Fibroblast of upper back skin (primary cell): ENCODE measurements around the gene DYRK1A.
A peak's percentile ranks its signal among the peaks of the same experiment; 100 is the strongest.

ENCODE experiments used
- DNase-seq: peaks from one replicate; pipeline ENCODE4 v3.0.0-alpha.2; 2013

DYRK1A gene

GRCh38 chr21:37419228-37419906, 52.8 kb downstream of the DYRK1A start:
- no peak for DNase-seq

DNA sequence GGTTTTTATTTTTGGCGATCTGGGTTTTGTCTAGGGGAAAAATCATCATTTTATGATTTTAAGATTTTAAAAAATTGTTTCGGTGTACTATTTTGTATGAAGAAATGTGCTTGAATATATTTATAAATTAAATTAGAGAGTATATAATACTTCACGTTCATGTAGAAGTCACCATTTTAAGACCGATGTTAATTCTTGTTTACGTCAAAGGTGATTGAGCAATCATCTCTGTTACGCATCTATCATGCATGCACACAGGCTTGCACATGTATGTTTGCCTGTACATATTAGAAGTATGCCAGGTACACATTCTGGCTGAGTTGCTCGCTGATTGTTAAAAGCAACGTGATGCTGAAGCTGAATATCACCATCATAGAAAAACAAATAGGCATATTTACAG, 54.7 kb downstream of the DYRK1A start:
- DNase-seq = no peak

GRCh38 chr21:37422382-37422781, 55.8 kb downstream of the DYRK1A start:
- DNase-seq = no peak

DNA sequence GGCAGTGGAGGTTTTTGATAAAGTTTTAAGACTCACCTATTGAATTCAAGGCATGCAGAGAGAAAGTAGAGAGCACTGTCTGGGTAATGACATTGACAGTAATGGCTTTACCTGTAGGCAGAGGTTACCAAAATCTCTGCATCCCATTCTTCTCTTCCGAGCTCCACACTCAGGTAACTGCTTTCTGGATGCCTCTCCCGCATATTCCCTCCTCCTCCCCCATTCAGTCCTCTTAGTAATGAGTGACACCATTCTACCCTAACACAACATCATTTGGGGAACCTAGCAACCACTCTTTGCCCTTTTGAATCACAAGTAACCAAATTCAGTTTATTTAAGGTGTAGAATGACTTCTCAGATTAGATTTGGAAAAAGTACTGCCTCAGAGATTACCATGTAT, 56.5 kb downstream of the DYRK1A start:
- DNase-seq = no peak

- DNase-seq = no peak
These were observed 57.8 kb downstream of the DYRK1A start for GRCh38 chr21:37424396-37424795.

DNA sequence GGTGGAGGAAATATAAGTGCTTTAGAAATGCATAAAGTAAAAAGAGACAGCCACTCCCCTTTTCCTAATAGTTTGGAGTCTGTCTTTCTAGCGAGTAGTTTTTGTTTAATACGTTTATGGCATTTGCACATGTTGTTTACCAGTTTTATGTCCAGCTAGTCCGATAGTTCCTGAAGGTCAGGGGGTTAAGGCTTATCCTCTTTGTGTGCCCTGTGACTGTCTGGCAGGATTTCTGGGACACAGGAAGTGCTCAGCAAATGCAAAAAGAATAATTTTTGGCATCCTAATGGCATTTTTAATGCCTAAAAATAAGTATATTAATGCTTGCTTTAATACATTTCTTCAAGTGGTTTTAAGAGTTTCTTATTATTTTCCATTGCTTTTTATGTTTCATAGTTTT, 58.4 kb downstream of the DYRK1A start:
- DNase-seq = no peak

- no peak for DNase-seq
These were observed 59.1 kb downstream of the DYRK1A start for GRCh38 chr21:37425684-37426083.

- DNase-seq = no peak
These were observed 60.6 kb downstream of the DYRK1A start for GRCh38 chr21:37427221-37427620.

- no peak for DNase-seq
These were observed 62.8 kb downstream of the DYRK1A start for GRCh38 chr21:37429356-37429755.

- DNase-seq = no peak
These were observed 63.7 kb downstream of the DYRK1A start for GRCh38 chr21:37430184-37430821.

DNA sequence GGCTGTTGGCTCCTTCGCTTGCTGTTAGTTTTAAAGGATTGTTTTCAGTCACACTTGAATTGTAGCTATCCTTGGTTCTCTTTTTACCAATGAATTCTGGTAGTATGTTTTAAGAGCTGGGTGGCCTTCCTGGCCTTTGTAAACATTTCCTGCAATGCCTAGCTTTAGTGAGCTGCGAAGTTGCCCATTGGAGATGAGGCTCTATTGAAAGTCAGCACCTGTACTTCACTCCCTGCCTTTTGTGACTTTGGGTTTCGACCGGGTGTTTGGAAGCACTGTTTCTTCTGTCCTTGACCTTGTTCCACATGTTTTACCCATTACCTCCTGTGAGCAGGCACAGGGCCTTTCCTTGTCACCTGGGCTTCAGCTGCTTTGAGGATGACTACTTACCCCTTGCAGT, 64.7 kb downstream of the DYRK1A start:
- DNase-seq = no peak

GRCh38 chr21:37432710-37433455, 66.3 kb downstream of the DYRK1A start:
- DNase-seq = no peak

DNA sequence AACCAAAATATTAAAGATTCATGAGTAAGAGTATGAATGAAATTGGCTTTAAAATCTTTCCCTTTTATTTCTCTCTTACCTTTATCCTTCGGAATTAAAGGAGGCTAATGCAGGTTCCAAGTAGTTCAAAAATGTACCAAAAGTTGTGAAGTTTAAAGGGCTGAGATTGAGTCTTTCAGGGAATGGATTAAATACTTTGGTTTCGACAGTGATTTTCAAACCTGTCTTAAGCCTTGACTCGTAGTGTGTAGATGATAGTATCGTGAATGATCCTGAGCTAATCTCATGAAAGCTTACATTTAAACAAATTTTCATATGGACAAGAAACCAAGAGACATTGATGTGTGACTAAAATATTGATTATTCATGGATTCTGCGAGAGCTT, 66.9 kb downstream of the DYRK1A start:
- no peak for DNase-seq

GRCh38 chr21:37435120-37435519, 68.5 kb downstream of the DYRK1A start:
- peak; percentile 94 for DNase-seq

DNA sequence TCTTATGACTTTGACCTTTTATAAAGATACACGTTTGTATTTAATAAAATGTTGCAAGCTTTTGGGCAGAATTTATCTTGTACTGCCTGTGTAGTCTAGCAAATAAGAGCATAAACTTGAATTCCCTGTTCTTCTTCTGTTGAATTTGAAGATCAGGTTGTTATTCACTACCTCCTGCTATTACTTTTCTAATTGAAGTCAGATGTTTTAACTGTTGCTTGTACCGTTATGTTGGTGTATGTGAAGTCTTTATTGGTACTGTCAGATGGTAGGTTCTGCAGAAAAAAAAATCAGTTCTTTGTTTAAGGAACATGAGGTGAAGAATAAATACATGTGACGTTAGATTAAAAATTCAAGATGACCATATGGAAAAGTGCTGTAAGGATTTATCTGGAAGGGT, 69.1 kb downstream of the DYRK1A start:
- DNase-seq = peak; percentile 40

GRCh38 chr21:37436174-37436573, 69.6 kb downstream of the DYRK1A start:
- no peak for DNase-seq

DNA sequence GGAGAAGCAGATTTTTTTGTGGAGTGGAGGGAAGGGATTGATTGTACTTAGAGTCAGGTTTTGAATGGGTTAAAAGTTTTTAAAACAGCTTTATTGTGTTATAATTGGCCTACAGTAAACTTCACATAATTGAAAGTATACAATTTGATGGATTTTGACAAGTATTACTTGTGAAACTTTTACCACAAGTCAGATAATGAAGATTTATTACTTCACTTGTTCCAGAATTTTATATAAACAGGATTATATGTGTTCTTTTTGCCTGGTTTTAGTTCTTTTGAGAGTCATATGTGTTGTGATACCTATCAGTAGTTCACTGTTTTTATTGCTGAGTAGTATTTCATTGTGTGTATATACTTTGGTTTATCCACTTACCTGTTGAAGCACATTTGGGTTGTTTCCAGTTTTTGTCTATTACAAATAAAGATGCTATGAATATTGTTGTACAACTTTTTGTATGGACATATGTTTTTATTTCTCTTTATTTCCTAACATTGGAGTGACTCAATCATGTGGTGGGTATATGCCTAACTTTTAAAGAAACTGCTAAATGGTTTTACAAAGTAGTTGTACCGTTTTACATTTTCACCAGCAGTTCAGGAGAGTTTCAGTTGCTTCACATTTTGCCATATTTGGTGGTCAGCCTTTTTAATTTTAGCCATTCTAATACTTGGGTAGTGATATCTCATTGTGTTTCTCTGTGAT, 71.0 kb downstream of the DYRK1A start:
- DNase-seq = no peak

GRCh38 chr21:37443683-37444082, 77.1 kb downstream of the DYRK1A start:
- no peak for DNase-seq

GRCh38 chr21:37445228-37445627, 78.7 kb downstream of the DYRK1A start:
- DNase-seq = peak; percentile 15

- no peak for DNase-seq
These were observed 80.0 kb downstream of the DYRK1A start for GRCh38 chr21:37446552-37446951.

GRCh38 chr21:37447288-37447936, 80.8 kb downstream of the DYRK1A start:
- no peak for DNase-seq

GRCh38 chr21:37449302-37449937, 82.8 kb downstream of the DYRK1A start:
- no peak for DNase-seq
